Kidney glomerular epithelial cell (primary cell): ENCODE results near the gene RAP1GDS1.
"Not testable (repeated sequence)": the region's sequence is repeated elsewhere in the genome, so short reads cannot be mapped to it uniquely, and the experiment has no call there.

Experiments
- DNase-seq: peaks from one replicate; lab custom pipeline; 2025; lab: John Stamatoyannopoulos, UW

RAP1GDS1 gene

DNA sequence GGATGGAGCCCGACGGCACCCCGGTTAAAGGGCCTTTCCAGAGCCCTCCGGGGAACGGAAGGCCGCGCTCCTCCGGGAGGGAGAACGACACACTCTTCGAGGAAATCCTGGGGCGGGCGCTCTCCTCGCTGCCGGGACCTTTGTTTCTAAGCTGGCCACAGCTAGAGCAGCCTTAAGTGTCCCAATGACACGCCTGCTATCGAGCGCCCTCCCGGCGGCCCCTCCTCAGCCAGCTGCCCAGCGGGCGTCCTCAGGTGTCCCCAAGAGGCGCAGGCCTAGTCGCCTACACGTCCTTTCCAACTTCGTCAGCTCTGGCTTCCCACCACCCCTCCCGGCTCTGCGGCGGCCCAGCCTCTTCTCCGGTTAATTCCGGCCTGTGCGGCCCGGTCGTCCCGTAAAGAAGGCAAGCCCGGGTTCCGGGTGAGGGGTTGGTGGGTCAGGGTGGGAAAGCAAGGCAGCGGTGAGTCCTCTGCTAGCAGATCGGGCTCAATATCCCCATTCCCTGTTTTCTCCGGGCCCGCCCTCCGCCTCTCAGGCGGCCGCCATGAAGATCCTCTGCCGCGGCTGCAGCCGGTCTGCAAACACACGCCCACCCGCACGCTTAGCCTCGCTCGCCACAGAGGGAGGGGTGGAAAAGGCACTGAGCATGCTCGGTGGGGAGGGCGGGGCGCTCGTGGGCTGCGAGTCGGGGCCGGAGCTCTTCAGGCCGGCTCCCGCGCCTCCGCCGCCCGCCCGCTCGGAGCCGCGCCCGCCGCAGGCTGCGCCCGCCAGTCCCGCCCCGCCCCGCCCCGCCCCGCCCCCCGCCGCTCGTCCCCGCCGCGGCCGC lies at the start of gene RAP1GDS1:
RAP1GDS1 (plus strand) TSS at position 806 of the 826 bp plus-strand sequence. CDS start 182 bp downstream, outside the sequence.
- peak; percentile 96 for DNase-seq

DNA sequence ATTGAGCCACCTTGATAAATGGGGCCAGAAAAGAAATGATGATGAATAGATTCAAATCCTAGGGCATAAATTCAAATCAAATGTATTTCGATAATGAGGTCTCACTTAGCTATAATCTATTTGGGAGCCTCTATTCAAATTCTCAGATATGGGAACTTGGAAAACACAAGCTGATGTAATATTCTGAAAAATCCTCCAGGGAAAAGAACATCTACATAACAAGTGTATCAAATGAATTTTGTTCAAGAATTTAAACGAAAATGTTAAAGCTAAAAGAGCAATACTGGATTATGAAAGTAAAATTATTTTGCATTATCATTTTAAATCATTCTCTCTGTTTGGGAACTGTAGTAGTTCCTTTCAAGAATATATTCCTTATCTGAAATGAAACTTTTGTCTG lies 38.9 kb upstream of the RAP1GDS1 start:
- no peak for DNase-seq

DNA sequence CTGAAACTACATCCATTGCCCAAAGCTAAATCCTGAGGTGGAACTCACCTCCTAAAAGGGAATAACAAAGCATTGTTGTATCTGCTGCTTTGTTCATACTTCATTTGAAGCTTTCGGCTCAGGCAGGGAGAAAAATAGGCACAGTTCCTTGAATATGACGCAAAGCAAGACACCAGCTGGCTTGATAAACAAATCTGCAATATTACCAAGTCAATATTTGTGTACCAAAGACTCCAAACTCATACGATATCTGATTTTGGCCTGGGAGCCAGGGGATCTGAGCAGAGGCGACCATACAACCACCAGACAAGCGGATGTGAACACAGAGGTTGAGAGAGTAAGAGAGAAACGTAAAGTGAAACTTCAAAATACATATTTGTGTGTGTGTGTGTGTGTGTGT lies 34.8 kb upstream of the RAP1GDS1 start:
- DNase-seq: no peak

GRCh38 chr4:98230961-98231360 lies 30.2 kb upstream of the RAP1GDS1 start:
- no peak for DNase-seq

GRCh38 chr4:98232202-98232601 lies 29.0 kb upstream of the RAP1GDS1 start:
- no peak for DNase-seq

- no peak for DNase-seq
Measured at GRCh38 chr4:98237204-98237603, 24.0 kb upstream of the RAP1GDS1 start.

GRCh38 chr4:98242063-98242462 lies 19.1 kb upstream of the RAP1GDS1 start:
- DNase-seq: no peak

DNA sequence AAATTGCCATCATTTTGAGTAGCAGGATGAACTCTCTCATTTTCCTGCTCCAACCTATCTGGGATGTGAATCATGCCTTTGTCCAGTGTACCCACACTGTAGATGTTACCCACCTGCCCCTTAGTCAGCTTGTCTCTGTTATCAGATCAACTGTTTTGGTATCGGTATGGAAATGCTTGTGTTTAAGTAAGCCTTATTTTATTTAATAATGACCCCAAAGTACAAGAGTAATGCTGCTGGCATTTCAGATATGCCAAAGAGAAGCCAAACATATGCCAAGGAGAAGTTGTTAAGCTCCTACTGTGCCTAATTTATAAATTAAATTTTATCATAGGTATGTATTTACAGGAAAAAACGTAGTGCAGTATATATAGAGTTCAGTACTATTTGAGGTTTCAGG lies 18.6 kb upstream of the RAP1GDS1 start:
- DNase-seq: no peak

DNA sequence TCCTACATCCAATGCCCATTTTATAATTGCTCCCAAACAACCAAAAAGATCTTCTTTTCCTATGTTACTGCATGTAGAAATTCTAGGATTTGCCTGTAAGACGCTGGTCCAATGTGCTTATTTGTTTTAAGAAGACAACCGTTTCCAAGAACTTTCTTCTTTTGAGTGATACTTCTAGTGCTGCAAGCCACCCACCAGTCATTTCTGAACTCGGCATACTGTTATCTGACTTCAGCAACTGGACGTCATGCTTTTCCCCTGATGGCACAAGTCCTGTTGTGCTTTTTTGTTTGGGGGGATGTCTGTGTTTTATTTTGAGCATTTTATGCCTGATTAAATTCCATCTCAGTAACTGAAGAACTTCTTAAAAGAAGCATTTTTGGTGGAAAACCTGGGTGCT lies 16.0 kb upstream of the RAP1GDS1 start:
- DNase-seq: no peak

DNA sequence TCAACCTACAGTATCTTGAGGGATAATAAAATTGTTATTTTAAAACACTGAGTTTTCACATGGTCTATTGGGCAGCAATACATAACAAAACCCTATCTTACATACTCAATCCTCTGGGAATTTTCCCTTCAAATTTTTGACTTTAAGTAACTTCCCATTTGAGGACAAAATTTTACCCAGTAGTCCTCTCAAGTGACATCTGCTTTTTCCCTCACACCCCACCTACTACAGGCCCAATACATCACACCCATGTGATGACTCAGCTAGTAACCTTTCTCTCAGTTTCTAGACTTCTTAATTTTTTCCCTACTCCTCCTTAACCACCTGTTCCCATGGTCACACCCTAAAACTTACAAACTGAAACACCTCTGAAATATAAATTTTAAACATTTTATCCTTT lies 12.2 kb upstream of the RAP1GDS1 start:
- DNase-seq: no peak

DNA sequence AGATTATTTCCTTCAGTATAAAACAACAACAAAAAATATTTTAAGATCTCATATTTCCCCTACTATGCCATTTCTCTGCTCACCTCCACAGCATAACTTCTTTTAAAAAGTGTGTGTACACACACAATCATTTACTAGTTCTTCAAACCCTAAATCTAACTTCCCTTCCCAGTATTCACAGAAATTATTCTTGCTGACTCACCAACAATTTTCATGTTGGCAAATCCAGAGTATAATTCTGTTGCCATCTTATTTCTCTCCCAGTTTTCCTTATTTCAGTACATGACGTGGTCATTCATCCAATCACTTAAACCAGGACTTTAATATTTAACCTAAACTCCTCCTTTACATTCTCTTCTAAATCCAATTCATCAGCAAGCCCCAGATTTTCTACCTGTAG lies 11.4 kb upstream of the RAP1GDS1 start:
- DNase-seq: no peak

GRCh38 chr4:98253499-98253898 lies 7.7 kb upstream of the RAP1GDS1 start:
- DNase-seq: no peak

DNA sequence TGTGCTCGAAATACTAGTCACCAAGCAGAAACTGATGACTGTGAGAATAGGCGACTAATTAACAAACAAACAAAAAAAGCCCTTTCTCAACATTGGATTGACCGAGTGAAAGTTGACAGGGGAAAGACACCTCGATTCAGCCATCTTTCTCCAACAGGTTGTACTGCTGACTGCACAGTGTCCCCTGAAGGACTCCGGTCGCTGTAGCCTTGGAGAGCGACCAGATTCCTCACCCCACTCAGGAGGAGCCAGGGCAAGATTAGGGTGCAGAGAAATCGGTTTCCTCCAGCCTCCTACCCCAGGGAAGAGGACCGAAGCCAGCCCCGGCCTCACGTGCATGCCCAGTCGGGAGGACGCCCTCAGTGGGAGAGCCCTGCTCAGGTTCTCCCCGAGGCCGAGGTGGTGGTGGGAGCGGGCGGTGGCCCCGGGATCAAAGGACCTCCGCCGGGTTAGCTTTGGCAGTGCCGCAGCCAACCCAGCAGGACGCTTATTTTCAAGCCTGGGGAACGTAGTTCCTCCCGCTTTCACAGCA lies 1.1 kb upstream of the RAP1GDS1 start:
- no peak for DNase-seq

- peak; percentile 67 for DNase-seq
Measured at GRCh38 chr4:98261405-98262291, 464 bp downstream of the RAP1GDS1 start.

GRCh38 chr4:98262431-98262830 lies 1.2 kb downstream of the RAP1GDS1 start:
- DNase-seq: no peak

GRCh38 chr4:98267498-98267897 lies 6.3 kb downstream of the RAP1GDS1 start:
- no peak for DNase-seq

DNA sequence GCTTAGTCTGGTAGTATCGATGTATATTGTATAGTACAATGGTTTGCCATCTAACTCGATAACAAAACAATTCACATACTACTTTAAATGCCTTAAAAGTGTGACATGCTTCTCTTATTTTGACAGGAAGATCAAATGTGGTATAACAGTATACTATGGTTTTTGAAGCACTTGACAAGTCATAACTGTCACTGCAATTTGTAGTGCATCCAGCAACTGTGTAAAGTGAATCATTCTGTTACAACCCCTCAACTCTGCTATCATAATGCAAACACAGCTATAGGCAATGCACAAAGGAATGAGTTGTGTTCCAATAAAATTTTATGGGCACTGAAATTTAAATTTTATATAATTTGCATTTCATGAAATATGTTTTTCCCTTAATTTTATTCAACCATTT lies 14.0 kb downstream of the RAP1GDS1 start:
- DNase-seq: no peak

DNA sequence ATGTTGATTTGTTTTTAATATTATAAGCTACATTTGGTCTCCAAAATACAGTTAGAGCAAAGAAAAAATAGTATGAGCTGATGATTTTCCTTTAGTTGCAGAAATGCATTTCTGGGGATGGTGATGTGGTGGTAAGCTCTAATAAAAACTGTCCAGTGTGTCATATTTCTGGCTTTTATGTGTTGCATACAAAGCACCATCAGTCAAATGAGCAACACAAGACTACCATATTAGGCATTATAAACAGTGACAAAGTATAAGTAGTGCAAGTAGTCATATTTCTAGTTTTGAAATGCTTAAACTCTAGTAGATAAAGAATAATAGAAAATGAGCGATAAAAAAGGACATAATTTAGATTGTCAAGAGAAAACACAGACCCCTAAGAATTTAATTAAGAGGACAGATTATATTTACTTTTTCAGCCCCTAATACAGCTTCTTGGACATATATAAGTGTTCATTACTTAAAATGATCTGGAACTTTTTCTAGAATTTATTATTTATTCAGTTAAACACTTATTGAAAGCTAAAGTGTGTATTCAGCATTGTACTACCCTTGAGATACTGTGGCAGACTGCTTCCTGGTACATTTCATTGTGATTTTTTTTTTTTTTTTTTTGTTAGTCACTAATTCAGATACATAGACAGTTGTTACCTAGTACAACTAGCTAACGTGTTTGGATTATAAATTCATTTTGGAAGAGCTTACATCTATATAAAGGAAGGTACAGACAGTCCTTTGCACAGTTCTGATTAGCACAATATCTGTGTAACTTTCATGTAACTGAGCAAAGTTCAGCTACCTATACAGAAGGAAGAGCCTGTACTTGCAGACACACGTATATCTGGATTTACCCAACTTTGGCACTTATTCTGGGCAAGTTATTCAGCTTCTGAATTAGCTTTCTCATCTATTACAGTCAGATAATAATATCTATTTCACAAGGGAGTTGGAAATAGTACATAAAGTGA lies 22.3 kb downstream of the RAP1GDS1 start:
- no peak for DNase-seq

GRCh38 chr4:98284640-98285046 lies 23.5 kb downstream of the RAP1GDS1 start:
- DNase-seq: no peak

GRCh38 chr4:98285676-98286075 lies 24.5 kb downstream of the RAP1GDS1 start:
- no peak for DNase-seq

- DNase-seq: no peak
Measured at GRCh38 chr4:98287328-98287727, 26.1 kb downstream of the RAP1GDS1 start.

- not testable (repeated sequence) for DNase-seq
Measured at GRCh38 chr4:98288671-98289070, 27.5 kb downstream of the RAP1GDS1 start.
